GM12874 (cell line): ENCODE results near the gene EXOC3.

Experiments
- TF ChIP-seq, protein P1 (sequence below): IDR thresholded peaks from 2 replicates; pipeline ENCODE4 v1.5.1; 2011; ENCODE audit warnings: low read depth, mild to moderate bottlenecking, control low read depth, low read length, moderate library complexity; ENCODE audit not compliant: insufficient read depth

Gene EXOC3

DNA sequence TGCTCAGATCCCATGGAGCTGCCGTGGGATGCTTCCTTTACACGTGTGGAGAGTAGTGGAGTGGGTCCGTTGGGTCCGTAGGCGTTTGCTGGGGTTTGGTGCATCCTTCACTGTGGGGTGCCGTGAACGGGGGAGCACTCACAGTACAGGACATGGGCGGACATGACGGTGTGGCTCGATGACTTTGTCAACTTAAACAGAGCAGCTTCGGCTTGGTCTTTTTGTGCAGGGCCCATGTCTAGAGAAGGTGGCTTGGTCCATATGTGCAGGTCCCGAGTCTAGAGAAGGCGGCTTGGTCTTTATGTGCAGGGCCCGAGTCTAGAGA, 26.4 kb upstream of the EXOC3 start:
- TF ChIP-seq, protein P1, sequence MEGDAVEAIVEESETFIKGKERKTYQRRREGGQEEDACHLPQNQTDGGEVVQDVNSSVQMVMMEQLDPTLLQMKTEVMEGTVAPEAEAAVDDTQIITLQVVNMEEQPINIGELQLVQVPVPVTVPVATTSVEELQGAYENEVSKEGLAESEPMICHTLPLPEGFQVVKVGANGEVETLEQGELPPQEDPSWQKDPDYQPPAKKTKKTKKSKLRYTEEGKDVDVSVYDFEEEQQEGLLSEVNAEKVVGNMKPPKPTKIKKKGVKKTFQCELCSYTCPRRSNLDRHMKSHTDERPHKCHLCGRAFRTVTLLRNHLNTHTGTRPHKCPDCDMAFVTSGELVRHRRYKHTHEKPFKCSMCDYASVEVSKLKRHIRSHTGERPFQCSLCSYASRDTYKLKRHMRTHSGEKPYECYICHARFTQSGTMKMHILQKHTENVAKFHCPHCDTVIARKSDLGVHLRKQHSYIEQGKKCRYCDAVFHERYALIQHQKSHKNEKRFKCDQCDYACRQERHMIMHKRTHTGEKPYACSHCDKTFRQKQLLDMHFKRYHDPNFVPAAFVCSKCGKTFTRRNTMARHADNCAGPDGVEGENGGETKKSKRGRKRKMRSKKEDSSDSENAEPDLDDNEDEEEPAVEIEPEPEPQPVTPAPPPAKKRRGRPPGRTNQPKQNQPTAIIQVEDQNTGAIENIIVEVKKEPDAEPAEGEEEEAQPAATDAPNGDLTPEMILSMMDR: no peak

DNA sequence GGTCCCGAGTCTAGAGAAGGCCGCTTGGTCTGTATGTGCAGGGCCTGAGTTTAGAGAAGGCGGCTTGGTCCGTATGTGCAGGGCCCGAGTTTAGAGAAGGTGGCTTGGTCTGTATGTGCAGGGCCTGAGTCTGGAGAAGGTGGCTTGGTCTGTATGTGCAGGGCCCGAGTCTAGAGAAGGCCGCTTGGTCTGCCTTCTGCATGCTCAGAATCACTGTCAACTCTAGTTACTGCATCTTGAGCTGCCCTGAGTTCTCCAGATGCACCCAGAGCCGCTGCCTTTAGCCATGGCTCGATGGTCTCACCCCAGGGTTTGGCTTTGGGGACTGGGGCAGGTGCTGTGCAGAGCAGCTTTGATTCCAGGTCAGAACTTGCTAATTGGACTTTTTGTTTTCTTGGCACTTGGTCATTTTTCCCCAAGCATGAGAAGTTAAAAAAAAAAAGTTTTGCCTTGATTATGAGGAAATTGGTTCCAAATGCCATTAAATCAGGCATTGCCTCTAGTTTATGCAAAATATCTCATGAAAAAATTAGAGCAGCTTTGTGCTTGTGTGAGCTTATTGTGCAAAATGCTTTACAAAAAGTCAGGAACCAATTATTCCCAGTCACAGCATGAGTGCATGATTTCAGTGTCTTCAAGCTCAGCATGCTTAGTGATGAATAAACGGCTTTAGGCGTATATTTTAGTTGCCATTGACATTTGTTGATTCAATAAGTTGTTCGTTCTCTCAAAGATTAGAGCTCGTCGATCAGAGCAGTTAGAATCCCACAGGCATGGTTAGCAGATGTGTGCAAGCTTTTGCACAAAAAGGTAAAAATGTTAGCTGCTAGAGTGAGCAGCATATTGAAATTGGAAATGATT, 25.4 kb upstream of the EXOC3 start:
- TF ChIP-seq, protein P1: no peak

DNA sequence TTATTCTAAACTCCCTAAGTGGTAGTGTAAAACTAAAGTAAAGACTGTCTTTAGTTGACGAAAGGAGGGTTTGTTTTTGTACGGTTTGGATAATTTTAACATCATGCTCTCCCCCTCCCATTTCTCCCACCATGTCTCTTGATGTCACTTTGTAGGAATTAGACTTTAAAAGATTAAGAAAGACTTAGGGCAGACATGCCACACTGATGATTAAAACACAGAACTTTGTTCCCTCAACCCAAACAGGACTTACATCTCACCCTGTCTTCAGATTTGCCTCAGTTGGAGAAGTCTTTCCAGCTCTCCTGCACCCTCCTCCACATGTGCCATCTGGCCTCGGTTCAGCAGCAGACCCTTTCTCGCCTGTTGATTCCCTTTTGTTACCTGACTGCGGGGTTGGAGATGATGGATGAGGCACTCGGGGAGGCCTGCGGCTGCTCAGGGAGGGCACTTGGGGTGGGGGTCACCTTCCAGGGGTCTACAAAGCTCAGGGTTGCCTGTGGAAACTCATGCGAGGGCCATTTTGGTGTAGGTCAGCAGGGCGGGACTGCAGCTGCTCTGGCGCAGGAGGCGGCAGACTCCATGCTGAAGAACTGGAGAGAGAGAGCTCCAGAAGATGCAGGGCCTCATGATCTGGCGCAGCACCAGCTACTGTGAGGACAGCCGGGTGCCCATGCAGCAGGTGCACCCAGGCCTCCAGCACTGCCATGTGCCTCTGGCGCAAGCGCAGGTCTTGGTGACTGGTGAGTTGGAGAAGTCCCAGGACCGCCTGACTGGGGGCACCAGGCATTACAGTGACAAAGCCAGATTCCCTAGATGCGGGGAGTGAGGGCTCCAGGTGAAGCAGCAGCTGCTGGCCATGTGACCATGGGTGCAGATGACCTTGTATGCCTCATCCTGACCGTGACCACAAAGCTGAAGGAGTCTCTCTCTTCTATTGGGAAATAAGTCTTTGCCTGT, 24.5 kb upstream of the EXOC3 start:
- TF ChIP-seq, protein P1: no peak

DNA sequence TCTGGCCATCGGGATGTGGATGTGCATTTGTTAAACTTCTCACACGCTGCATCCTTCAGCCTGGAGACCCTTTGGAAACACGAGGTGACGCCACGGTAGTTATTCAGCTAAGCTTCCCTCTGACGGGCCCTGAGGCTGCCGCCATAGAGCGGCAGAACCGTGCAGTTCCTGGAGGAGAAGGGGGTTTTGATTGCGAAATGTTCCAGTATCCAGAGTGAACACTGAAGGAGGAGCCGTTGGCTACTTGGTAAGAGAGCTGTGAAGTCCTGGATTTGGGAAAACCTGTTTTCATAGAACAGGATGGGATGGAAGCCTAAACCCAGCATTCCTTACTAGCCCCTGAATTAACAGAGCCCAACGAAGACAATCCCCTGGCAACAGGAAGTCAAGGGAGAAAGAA, 23.0 kb upstream of the EXOC3 start:
- TF ChIP-seq, protein P1: no peak

DNA sequence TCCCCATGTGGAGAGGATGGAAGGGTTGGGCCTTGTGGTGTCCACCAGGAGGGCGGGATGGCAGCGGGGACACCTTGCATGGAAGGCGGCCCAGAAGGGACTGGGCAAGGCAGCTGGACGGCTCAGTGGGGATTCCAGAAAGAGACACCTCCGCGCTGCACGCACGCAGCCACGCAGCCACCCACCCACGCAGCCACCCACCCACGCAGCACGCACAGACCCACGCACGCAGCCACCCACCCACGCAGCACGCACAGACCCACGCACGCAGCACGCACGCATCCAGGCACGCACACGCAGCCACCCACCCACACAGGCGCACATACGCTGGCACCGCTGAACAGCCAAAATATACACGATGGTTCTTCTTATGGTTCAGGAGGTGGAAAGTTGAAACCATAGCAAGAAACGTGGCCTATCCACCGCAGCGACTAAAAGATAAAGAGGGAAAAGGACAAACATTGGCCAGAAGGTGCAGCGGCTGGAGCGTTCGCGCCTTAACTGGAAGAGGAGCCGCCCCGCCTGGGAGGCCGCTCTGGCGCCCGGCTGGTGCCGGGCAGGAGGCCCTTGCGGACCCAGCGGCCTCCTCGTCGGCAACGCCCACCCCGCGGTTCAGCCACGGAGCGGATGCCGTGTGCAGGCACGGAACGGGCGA, 22.2 kb upstream of the EXOC3 start:
- TF ChIP-seq, protein P1: no peak

DNA sequence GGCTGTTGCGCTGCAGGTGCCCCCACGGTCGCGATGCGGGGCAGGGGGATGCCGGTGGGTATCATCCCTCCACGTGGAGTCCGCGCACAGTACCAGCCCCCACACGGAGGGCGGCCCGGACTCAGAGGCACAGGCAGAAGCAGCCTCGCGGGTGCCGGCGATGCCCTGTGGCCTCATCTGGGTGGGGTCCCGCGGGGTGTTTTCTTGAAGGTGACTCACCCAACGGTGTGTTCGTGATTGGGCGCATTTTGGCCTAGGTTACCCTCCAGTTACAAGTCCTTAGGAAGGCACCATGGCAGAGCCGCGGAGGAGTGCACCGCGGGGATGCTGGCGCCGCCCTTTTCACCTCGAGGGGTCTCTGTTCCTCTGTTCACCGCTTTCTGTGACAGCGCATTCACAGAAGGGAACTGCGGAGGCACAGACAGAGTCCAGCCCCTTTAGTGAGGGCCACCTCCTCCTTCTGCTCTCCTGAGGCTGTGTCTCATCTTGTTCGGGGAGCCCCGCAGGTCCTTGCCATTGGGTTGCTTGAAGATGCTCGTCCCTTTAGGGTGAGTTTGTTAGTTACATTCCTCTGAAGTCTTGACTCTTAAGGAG, 21.6 kb upstream of the EXOC3 start:
- TF ChIP-seq, protein P1: no peak
